Spinal cord (tissue), 10 donors: ENCODE data around the gene PNKP. TPM values are rescaled to one million over a fixed set of nuclear protein-coding genes. Genes with fewer than 3 reads are reported as not detected.

Experiments
- DNase-seq, 6 donors: peaks; one replicate each; pipeline versions ENCODE4 v3.0.0 to v3.0.0-alpha.2; 2013 to 2015; ENCODE audit warnings: low spot score in 6 of 6, low read depth in 4 of 6
- H3K27ac ChIP-seq: one replicate; pipeline ENCODE4 v1.5.1; 2013; ENCODE audit warnings: low read depth, low read length, control low read depth
- H3K27me3 ChIP-seq: one replicate; pipeline ENCODE4 v1.6.1; 2013; ENCODE audit warnings: low read length; ENCODE audit not compliant: control insufficient read depth, insufficient read depth
- H3K36me3 ChIP-seq: one replicate; pipeline ENCODE4 v1.6.1; 2013; ENCODE audit warnings: low read length; ENCODE audit not compliant: control insufficient read depth, insufficient read depth
- H3K4me1 ChIP-seq: one replicate; pipeline ENCODE4 v1.6.1; 2013; ENCODE audit warnings: low read length; ENCODE audit not compliant: control insufficient read depth, insufficient read depth
- H3K4me3 ChIP-seq: one replicate; pipeline ENCODE4 v1.5.1; 2013; ENCODE audit warnings: low read depth, low read length, control low read depth
- H3K9me3 ChIP-seq: one replicate; pipeline ENCODE4 v1.6.1; 2013; ENCODE audit warnings: low read length; ENCODE audit not compliant: control insufficient read depth, insufficient read depth
- WGBS: methylation state at CpG from one replicate; pipeline ENCODE4 v1.1.5; 2013; ENCODE audit warnings: missing lambda C conversion rate; ENCODE audit not compliant: insufficient coverage; 5-methylcytosine and 5-hydroxymethylcytosine counted together
- polyA plus RNA-seq, 2 donors: library from polyadenylated mRNA; unstranded; fragments of 120-200 nt; gene quantifications; one replicate each; pipeline ENCODE4 v1.2.1, GENCODE V29; 2013; ENCODE audit not compliant: insufficient read length in 2 of 2
- total RNA-seq, 2 donors: library from RNA; depleted of rRNA in 1 of 2; stranded (reverse); fragments of 120-200 nt in 1 of 2; fragments of >200 nt in 1 of 2; gene quantifications; one replicate each; pipeline versions ENCODE4 v1.2.3 to v1.2.4, GENCODE V29; 2013 to 2014
- donor health status: healthy.

PNKP gene
- total and polyA plus RNA-seq, 4 donors = 22.2 to 87.1 (median 50.3) TPM

- H3K27me3 ChIP-seq = no peaks in the 10 kb centered on the region
- no peak for DNase-seq
- H3K27ac ChIP-seq = no peak overlapping the region
- H3K4me3 ChIP-seq = no peak overlapping the region
- H3K36me3 ChIP-seq = peaks cover 97% of the 10 kb centered on the region
- 51% methylated on average over 17 of the region's 17 CpGs for WGBS
- no peaks in the 10 kb centered on the region for H3K9me3 ChIP-seq
- peaks cover 35% of the 10 kb centered on the region for H3K4me1 ChIP-seq
These were observed 6.9 kb downstream of the PNKP start for GRCh38 chr19:49860336-49861102.

DNA sequence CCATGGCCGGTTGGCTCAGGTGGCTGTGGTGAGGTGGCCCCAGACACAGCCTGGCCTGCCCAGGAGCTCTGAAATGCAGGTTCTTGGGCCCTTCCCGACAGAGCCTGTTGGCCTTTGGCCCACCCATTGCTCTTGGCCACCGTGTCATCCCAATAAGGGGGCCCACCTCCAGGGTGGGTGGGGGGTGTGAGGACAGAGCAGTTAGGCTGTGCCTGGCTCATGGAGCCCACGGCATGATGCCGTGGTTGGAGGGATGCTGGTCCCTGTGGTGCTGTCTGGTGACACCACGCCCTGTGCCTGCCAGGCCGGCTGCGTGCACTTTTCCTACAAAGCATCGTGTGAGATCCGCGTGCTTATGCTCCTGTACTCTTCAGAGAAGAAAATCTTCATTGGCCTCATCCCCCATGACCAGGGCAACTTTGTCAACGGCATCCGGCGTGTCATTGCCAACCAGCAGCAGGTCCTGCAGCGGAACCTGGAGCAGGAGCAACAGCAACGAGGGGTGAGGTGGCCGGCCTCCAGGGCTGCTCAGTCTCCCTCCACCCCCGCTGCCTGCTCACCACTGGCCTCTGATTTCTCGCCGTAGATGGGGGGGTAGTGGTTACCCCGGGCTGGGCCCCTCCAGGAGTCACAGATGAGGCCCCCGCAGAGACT is 7.6 kb downstream of the PNKP start:
- Histone ChIP-seq H3K4me3 (no peak overlapping the region), H3K4me1 (peaks cover 35% of the 10 kb centered on the region), H3K36me3 (peaks cover 100% of the 10 kb centered on the region), H3K27me3 (no peaks in the 10 kb centered on the region), H3K9me3 (no peaks in the 10 kb centered on the region), H3K27ac (no peak overlapping the region)
- 87% methylated on average over 16 of the region's 22 CpGs for WGBS
- no peak for DNase-seq

- WGBS = 82% methylated on average over 33 of the region's 37 CpGs
- Histone ChIP-seq H3K4me3 (no peak overlapping the region), H3K27ac (peak overlapping the region; percentile 33), H3K27me3 (no peaks in the 10 kb centered on the region), H3K9me3 (no peaks in the 10 kb centered on the region), H3K4me1 (peaks cover 44% of the 10 kb centered on the region), H3K36me3 (peaks cover 98% of the 10 kb centered on the region)
- DNase-seq = no peak
These were observed 9.0 kb downstream of the PNKP start for GRCh38 chr19:49858088-49858985.

DNA sequence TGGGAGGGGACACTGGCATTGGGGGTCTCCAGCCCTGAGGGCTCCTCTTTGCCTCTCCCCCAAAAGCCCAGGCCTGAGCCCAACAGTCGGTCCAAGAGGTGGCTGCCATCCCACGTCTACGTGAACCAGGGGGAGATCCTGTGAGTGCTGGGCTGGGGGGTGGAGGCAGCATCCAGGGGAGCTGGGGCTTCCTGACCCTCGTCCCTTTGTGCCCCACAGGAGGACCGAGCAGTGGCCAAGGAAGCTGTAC is 9.6 kb downstream of the PNKP start:
- Histone ChIP-seq H3K4me1 (peaks cover 50% of the 10 kb centered on the region), H3K9me3 (no peaks in the 10 kb centered on the region), H3K4me3 (no peak overlapping the region), H3K36me3 (peaks cover 92% of the 10 kb centered on the region), H3K27me3 (no peaks in the 10 kb centered on the region), H3K27ac (no peak overlapping the region)
- no peak for DNase-seq
- 80% methylated on average over 4 of the region's 5 CpGs for WGBS

DNA sequence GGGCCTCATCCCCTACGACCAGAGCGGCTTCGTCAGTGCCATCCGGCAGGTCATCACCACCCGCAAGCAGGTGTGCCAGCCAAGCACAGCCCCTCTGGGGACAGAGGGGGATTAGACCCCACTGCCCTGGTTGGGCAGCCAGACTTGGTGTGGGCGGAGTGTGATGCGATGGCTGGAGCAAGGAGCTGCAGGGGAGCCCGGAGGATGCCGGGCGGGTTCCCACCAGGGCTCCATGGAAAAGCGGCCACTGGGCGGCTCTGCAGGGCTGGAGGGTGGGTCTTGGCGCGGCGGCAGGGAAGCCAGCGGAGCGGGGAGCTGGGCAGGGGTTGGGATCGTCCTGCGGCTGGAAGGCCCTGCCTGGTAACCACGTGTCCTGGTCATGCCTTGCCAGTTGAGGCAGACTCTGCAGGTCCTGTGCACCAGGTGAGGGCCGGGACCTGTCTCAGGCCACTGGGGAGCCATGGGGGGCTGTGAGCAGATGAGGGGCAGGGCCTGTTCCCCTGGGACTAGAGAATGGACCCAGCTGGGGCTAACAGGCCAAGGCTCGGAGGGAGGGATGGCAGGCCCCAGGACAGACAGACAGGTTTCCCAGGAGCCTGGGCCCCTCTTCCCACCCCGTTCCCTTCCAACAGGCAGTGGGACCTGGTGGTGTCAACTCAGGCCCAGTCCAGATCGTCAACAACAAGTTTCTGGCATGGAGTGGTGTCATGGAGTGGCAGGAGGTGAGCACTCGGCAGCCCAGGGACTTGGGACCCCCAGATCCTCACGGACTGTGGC is 10.1 kb downstream of the PNKP start:
- no peak for DNase-seq
- Histone ChIP-seq H3K27me3 (no peaks in the 10 kb centered on the region), H3K9me3 (no peaks in the 10 kb centered on the region), H3K36me3 (peaks cover 87% of the 10 kb centered on the region), H3K27ac (no peak overlapping the region), H3K4me3 (no peak overlapping the region), H3K4me1 (peaks cover 50% of the 10 kb centered on the region)
- WGBS = 89% methylated on average over 26 of the region's 26 CpGs

GRCh38 chr19:49856574-49857021 is 10.8 kb downstream of the PNKP start:
- Histone ChIP-seq H3K4me1 (peaks cover 56% of the 10 kb centered on the region), H3K27ac (no peak overlapping the region), H3K36me3 (peaks cover 83% of the 10 kb centered on the region), H3K27me3 (no peaks in the 10 kb centered on the region), H3K4me3 (no peak overlapping the region), H3K9me3 (no peaks in the 10 kb centered on the region)
- no peak for DNase-seq
- WGBS = 92% methylated on average over 12 of the region's 18 CpGs

GRCh38 chr19:49855676-49856573 is 11.5 kb downstream of the PNKP start:
- Histone ChIP-seq H3K4me3 (no peak overlapping the region), H3K27ac (no peak overlapping the region), H3K4me1 (peaks cover 53% of the 10 kb centered on the region), H3K27me3 (no peaks in the 10 kb centered on the region), H3K36me3 (peaks cover 77% of the 10 kb centered on the region), H3K9me3 (no peaks in the 10 kb centered on the region)
- 80% methylated on average over 17 of the region's 21 CpGs for WGBS
- DNase-seq = no peak

GRCh38 chr19:49855277-49855675 is 12.1 kb downstream of the PNKP start:
- peaks cover 70% of the 10 kb centered on the region for H3K36me3 ChIP-seq
- no peak overlapping the region for H3K27ac ChIP-seq
- 90% methylated on average over 12 of the region's 12 CpGs for whole genome bisulfite sequencing
- DNase-seq = no peak
- no peaks in the 10 kb centered on the region for H3K9me3 ChIP-seq
- no peaks in the 10 kb centered on the region for H3K27me3 ChIP-seq
- H3K4me3 ChIP-seq = no peak overlapping the region
- peaks cover 46% of the 10 kb centered on the region for H3K4me1 ChIP-seq
